HG03432 (cell line): ENCODE data around the gene RABL2A.
"Not testable (repeated sequence)": the region's sequence is repeated elsewhere in the genome, so short reads cannot be mapped to it uniquely, and the experiment has no call there.

Source experiments
- ATAC-seq: cut with Tn5 transposase; IDR thresholded peaks from one replicate; pipeline ENCODE4 v1.9.1; 2021; ENCODE audit warnings: mild to moderate bottlenecking, moderate library complexity; ENCODE audit not compliant: unreplicated experiment

Gene RABL2A

GRCh38 chr2:113626616-113627330 is at the start of gene RABL2A:
TSS of gene RABL2A (plus strand) at chr2:113627266. CDS start at chr2:113628607, 1,341 bp downstream.
- ATAC-seq = peak; percentile 98

- not testable (repeated sequence) for ATAC-seq
These were observed 48.6 kb upstream of the RABL2A start for GRCh38 chr2:113578508-113578907.

GRCh38 chr2:113582473-113582872 is 44.6 kb upstream of the RABL2A start:
- not testable (repeated sequence) for ATAC-seq

- ATAC-seq = not testable (repeated sequence)
These were observed 43.4 kb upstream of the RABL2A start for GRCh38 chr2:113583521-113584225.

- not testable (repeated sequence) for ATAC-seq
These were observed 42.6 kb upstream of the RABL2A start for GRCh38 chr2:113584311-113585092.

- ATAC-seq = not testable (repeated sequence)
These were observed 39.9 kb upstream of the RABL2A start for GRCh38 chr2:113587201-113587600.

GRCh38 chr2:113589591-113589990 is 37.5 kb upstream of the RABL2A start:
- ATAC-seq = not testable (repeated sequence)

GRCh38 chr2:113591926-113592325 is 35.1 kb upstream of the RABL2A start:
- ATAC-seq = not testable (repeated sequence)

- ATAC-seq = not testable (repeated sequence)
These were observed 33.8 kb upstream of the RABL2A start for GRCh38 chr2:113593280-113593679.

- ATAC-seq = not testable (repeated sequence)
These were observed 31.3 kb upstream of the RABL2A start for GRCh38 chr2:113595725-113596124.

GRCh38 chr2:113597164-113597563 is 29.9 kb upstream of the RABL2A start:
- not testable (repeated sequence) for ATAC-seq

- ATAC-seq = not testable (repeated sequence)
These were observed 29.5 kb upstream of the RABL2A start for GRCh38 chr2:113597572-113597971.

- not testable (repeated sequence) for ATAC-seq
These were observed 28.9 kb upstream of the RABL2A start for GRCh38 chr2:113598180-113598579.

- not testable (repeated sequence) for ATAC-seq
These were observed 28.3 kb upstream of the RABL2A start for GRCh38 chr2:113598738-113599137.

- ATAC-seq = not testable (repeated sequence)
These were observed 27.9 kb upstream of the RABL2A start for GRCh38 chr2:113599208-113599607.

- ATAC-seq = not testable (repeated sequence)
These were observed 24.9 kb upstream of the RABL2A start for GRCh38 chr2:113602040-113602769.

GRCh38 chr2:113602869-113603466 is 24.1 kb upstream of the RABL2A start:
- ATAC-seq = no peak

GRCh38 chr2:113603467-113604084 is 23.5 kb upstream of the RABL2A start:
- ATAC-seq = peak; percentile 100

- peak; percentile 34 for ATAC-seq
These were observed 23.0 kb upstream of the RABL2A start for GRCh38 chr2:113604085-113604477.

- ATAC-seq = not testable (repeated sequence)
These were observed 22.4 kb upstream of the RABL2A start for GRCh38 chr2:113604661-113605060.
